ENCODE results near the gene PIAS1.

PIAS1 gene

DNA sequence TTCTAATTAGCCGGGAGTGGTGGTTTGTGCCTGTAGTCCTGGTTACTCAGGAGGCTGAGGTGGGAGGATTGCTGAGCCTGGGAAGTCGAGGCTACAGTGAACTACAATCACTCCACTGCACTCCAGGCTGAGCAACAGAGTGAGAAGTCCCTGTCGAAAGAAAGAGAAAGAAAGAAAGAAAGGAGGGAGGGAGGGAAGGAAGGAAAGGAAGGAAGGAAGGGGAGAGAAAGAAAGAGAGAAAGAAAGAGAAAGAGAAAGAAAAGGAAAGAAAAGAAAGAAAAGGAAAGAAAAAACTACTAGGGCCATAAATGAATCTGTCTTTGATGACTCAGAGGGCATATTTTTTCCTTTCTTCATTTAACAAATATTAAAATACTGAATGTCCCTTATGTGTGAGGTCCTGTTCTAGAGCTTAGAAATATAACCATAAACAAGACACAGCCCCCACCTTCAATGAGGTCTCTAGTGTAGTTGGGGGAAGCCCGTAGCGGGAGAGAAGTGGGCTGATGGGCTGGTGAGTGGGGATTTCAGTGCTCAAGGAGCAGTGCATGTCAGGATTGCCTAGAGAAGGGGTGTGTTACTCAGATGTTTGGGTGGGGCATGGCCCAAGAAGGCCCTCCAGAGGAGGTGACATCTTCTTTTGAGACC, 35.2 kb upstream of the PIAS1 start:
- DNase-seq (ENCODE audit: low read depth, low spot score): no peak
- TF ChIP-seq YY1 (IDR thresholded peaks at IDR 0.05; ENCODE audit: insufficient read depth, insufficient read length): no peak
- TF ChIP-seq SUZ12 (IDR thresholded peaks at IDR 0.05; ENCODE audit: extremely low read depth, insufficient read depth, insufficient read length): no peak
- no peak for TF ChIP-seq ZNF274 (IDR thresholded peaks at IDR 0.05; ENCODE audit: low read depth, low read length)

GRCh38 chr15:68019814-68020525, 34.1 kb upstream of the PIAS1 start:
- no peak overlapping the region for H3K4me3 ChIP-seq (ENCODE audit: insufficient read length, low read depth)
- H3K9me3 ChIP-seq (ENCODE audit: insufficient read depth, low read length): no peaks in the 10 kb centered on the region
- H3K36me3 ChIP-seq (ENCODE audit: insufficient read depth, insufficient read length, low read length): no peaks in the 10 kb centered on the region
- H3K27me3 ChIP-seq (ENCODE audit: insufficient read depth, insufficient read length): no peaks in the 10 kb centered on the region
- peaks cover 3% of the 10 kb centered on the region for H3K4me1 ChIP-seq (ENCODE audit: insufficient read depth, insufficient read length)
- no peak for DNase-seq (ENCODE audit: low read depth, low spot score)
- H3K9ac ChIP-seq (ENCODE audit: insufficient read length, low read depth): no peak overlapping the region
- TF ChIP-seq YY1 (IDR thresholded peaks at IDR 0.05; ENCODE audit: insufficient read depth, insufficient read length) (no peak), SUZ12 (IDR thresholded peaks at IDR 0.05; ENCODE audit: extremely low read depth, insufficient read depth, insufficient read length) (no peak), ZNF274 (IDR thresholded peaks at IDR 0.05; ENCODE audit: low read depth, low read length) (no peak)

More for the DNA sequence above, 35.2 kb upstream of the PIAS1 start:
- Histone ChIP-seq H3K27me3 (ENCODE audit: insufficient read depth, insufficient read length) (no peaks in the 10 kb centered on the region), H3K4me1 (ENCODE audit: insufficient read depth, insufficient read length) (peaks cover 3% of the 10 kb centered on the region), H3K36me3 (ENCODE audit: insufficient read depth, insufficient read length, low read length) (no peaks in the 10 kb centered on the region), H3K9me3 (ENCODE audit: insufficient read depth, low read length) (no peaks in the 10 kb centered on the region), H3K9ac (ENCODE audit: insufficient read length, low read depth) (no peak overlapping the region), H3K4me3 (ENCODE audit: insufficient read length, low read depth) (no peak overlapping the region)

DNA sequence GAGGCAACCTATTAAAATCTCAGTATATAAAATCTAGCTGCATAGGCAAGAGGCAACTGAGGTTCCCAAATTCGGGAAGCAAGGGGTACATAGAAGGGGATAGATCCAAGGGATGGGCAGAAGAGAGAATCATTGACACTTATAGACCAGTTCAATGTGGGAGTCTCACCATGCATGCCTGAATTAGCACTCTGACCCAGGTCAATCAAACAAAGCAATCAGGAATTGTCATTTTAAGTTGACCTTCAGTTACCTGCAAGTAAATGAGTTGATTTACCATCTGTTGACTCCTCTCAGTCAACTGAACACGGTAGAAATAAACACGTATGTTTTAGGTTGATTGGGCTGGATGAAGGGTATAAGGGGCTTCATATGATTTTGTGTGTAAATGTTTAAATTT, 33.4 kb upstream of the PIAS1 start:
- Histone ChIP-seq H3K9me3 (ENCODE audit: insufficient read depth, low read length) (no peaks in the 10 kb centered on the region), H3K4me3 (ENCODE audit: insufficient read length, low read depth) (no peak overlapping the region)
- TF ChIP-seq ZNF274 (IDR thresholded peaks at IDR 0.05; ENCODE audit: low read depth, low read length): no peak
- no peak for TF ChIP-seq SUZ12 (IDR thresholded peaks at IDR 0.05; ENCODE audit: extremely low read depth, insufficient read depth, insufficient read length)
- TF ChIP-seq YY1 (IDR thresholded peaks at IDR 0.05; ENCODE audit: insufficient read depth, insufficient read length): no peak

GRCh38 chr15:68022061-68022460, 32.1 kb upstream of the PIAS1 start:
- no peak for DNase-seq (ENCODE audit: low read depth, low spot score)
- H3K4me3 ChIP-seq (ENCODE audit: insufficient read length, low read depth): no peak overlapping the region
- no peaks in the 10 kb centered on the region for H3K27me3 ChIP-seq (ENCODE audit: insufficient read depth, insufficient read length)
- TF ChIP-seq YY1 (IDR thresholded peaks at IDR 0.05; ENCODE audit: insufficient read depth, insufficient read length) (no peak), SUZ12 (IDR thresholded peaks at IDR 0.05; ENCODE audit: extremely low read depth, insufficient read depth, insufficient read length) (no peak), ZNF274 (IDR thresholded peaks at IDR 0.05; ENCODE audit: low read depth, low read length) (no peak)
- H3K4me1 ChIP-seq (ENCODE audit: insufficient read depth, insufficient read length): peaks cover 3% of the 10 kb centered on the region
- H3K9ac ChIP-seq (ENCODE audit: insufficient read length, low read depth): no peak overlapping the region
- no peaks in the 10 kb centered on the region for H3K36me3 ChIP-seq (ENCODE audit: insufficient read depth, insufficient read length, low read length)
- H3K9me3 ChIP-seq (ENCODE audit: insufficient read depth, low read length): no peaks in the 10 kb centered on the region

More for the DNA sequence above, 33.4 kb upstream of the PIAS1 start:
- Histone ChIP-seq H3K27me3 (ENCODE audit: insufficient read depth, insufficient read length) (no peaks in the 10 kb centered on the region), H3K36me3 (ENCODE audit: insufficient read depth, insufficient read length, low read length) (no peaks in the 10 kb centered on the region), H3K4me1 (ENCODE audit: insufficient read depth, insufficient read length) (peaks cover 3% of the 10 kb centered on the region), H3K9ac (ENCODE audit: insufficient read length, low read depth) (no peak overlapping the region)
- DNase-seq (ENCODE audit: low read depth, low spot score): no peak

DNA sequence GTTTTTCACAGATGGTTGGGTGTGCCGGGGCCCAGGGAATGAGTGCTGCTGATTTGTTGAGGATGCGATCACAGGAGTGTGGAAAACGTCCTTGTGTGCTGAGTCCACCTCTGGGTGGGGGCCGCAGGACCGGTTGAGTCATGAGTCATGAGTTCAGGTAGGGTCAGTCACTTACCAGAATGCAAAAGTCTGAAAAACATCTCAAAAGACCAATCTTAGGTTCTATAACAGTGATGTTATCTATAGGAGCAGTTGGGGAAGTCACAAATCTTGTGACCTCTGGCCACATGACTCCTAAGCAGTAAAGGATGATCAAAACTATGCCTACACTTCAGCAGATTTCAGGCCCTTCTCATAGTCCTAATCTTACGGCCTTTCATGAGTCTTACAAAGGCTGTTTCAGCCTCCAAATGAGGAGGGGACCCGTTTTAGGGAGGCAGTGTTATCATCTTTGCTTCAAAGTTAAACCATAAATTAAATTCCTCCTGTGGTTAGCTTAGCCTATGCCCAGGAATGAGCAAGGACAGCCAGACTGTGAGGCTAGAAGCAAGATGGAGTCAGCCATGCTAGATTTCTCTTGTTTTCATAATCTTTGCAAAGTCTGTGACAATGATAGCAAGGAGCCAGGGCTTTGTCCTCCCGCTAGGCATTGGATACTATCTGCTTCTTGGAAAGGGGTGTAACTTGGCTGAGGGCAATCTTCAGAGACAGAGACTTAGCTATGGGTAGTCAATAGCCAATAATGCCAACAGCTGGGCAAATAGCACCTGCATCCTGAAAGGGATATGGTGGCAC, 30.6 kb upstream of the PIAS1 start:
- no peak overlapping the region for H3K4me3 ChIP-seq (ENCODE audit: insufficient read length, low read depth)
- no peak for TF ChIP-seq YY1 (IDR thresholded peaks at IDR 0.05; ENCODE audit: insufficient read depth, insufficient read length)
- TF ChIP-seq SUZ12 (IDR thresholded peaks at IDR 0.05; ENCODE audit: extremely low read depth, insufficient read depth, insufficient read length): no peak
- TF ChIP-seq ZNF274 (IDR thresholded peaks at IDR 0.05; ENCODE audit: low read depth, low read length): no peak
- H3K27me3 ChIP-seq (ENCODE audit: insufficient read depth, insufficient read length): no peaks in the 10 kb centered on the region
- H3K4me1 ChIP-seq (ENCODE audit: insufficient read depth, insufficient read length): peaks cover 3% of the 10 kb centered on the region
- no peaks in the 10 kb centered on the region for H3K36me3 ChIP-seq (ENCODE audit: insufficient read depth, insufficient read length, low read length)
- H3K9ac ChIP-seq (ENCODE audit: insufficient read length, low read depth): no peak overlapping the region
- no peak for DNase-seq (ENCODE audit: low read depth, low spot score)
- H3K9me3 ChIP-seq (ENCODE audit: insufficient read depth, low read length): no peaks in the 10 kb centered on the region

DNA sequence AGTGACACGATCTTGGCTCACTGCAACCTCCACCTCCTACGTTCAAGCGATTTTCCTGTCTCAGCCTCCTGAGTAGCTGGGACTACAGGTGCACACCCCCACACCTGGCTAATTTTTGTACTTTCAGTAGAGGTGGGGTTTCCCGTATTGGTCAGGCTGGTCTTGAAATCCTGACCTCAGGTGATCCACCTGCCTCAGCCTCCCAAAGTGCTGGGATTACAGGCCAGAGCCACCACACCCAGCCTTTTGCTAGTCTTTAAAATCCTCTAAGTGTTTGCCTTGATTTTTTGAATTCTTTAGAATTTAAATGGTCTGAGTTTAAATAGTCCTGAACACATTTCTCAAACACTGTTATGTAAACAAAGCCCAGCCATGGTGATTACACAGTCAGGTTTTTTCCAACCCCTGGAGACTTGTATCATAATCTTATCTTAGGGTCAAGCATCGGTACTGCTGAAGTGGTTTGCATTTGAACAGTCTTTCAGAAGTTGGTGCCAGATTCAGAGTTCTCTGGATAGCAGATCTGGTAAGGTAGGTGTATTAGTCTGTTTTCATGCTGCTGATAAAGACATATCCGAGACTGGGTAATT, 28.2 kb upstream of the PIAS1 start:
- no peak overlapping the region for H3K9ac ChIP-seq (ENCODE audit: insufficient read length, low read depth)
- H3K4me3 ChIP-seq (ENCODE audit: insufficient read length, low read depth): no peak overlapping the region
- H3K9me3 ChIP-seq (ENCODE audit: insufficient read depth, low read length): no peaks in the 10 kb centered on the region; the same call in 1 of the 2 replicates
- H3K4me1 ChIP-seq (ENCODE audit: insufficient read depth, insufficient read length): peaks cover 3% of the 10 kb centered on the region
- TF ChIP-seq YY1 (IDR thresholded peaks at IDR 0.05; ENCODE audit: insufficient read depth, insufficient read length) (no peak), SUZ12 (IDR thresholded peaks at IDR 0.05; ENCODE audit: extremely low read depth, insufficient read depth, insufficient read length) (no peak), ZNF274 (IDR thresholded peaks at IDR 0.05; ENCODE audit: low read depth, low read length) (no peak)
- no peak for DNase-seq (ENCODE audit: low read depth, low spot score)
- H3K27me3 ChIP-seq (ENCODE audit: insufficient read depth, insufficient read length): no peaks in the 10 kb centered on the region
- no peaks in the 10 kb centered on the region for H3K36me3 ChIP-seq (ENCODE audit: insufficient read depth, insufficient read length, low read length)
